Stimulated activated naive B cell treated with anti-CD40 and anti-IgM and Interleukin-4, amounts not matched to agents 10 μg/mL and 1 μg/mL and 100 μg/mL, for 72 hours (primary cell): Measurements from ENCODE around the gene CXCL12.

Source experiments
- ATAC-seq, 2 donors: fragments of 150-1000 bp; cut with Tn5 transposase; replicated peaks; 2 replicates each; pipeline ENCODE4 v1.10.0; 2021; ENCODE audit warnings: moderate library complexity in 1 of 2
- DNase-seq: peaks from one replicate; pipeline ENCODE4 v3.0.0; 2021
- H3K27ac Mint-ChIP-seq: one replicate; pipeline ENCODE4 v1.8.0; 2022; ENCODE audit warnings: mild to moderate bottlenecking, mixed read lengths
- H3K27me3 Mint-ChIP-seq, 2 donors: one replicate each; pipeline ENCODE4 v1.8.0; 2022; ENCODE audit warnings: mixed read lengths in 2 of 2
- H3K36me3 Mint-ChIP-seq, 2 donors: one replicate each; pipeline ENCODE4 v1.8.0; 2022; ENCODE audit warnings: mixed read lengths in 2 of 2, mild to moderate bottlenecking in 1 of 2
- H3K4me1 Mint-ChIP-seq, 2 donors: one replicate each; pipeline ENCODE4 v1.8.0; 2022; ENCODE audit warnings: mixed read lengths in 2 of 2, mild to moderate bottlenecking in 1 of 2
- H3K4me3 Mint-ChIP-seq, 2 donors: one replicate each; pipeline ENCODE4 v1.8.0; 2022; ENCODE audit warnings: mild to moderate bottlenecking in 2 of 2, mixed read lengths in 2 of 2, moderate library complexity in 1 of 2
- H3K9me3 Mint-ChIP-seq, 2 donors: one replicate each; pipeline ENCODE4 v1.8.0; 2022; ENCODE audit warnings: mixed read lengths in 2 of 2, mild to moderate bottlenecking in 1 of 2

CXCL12 gene

DNA sequence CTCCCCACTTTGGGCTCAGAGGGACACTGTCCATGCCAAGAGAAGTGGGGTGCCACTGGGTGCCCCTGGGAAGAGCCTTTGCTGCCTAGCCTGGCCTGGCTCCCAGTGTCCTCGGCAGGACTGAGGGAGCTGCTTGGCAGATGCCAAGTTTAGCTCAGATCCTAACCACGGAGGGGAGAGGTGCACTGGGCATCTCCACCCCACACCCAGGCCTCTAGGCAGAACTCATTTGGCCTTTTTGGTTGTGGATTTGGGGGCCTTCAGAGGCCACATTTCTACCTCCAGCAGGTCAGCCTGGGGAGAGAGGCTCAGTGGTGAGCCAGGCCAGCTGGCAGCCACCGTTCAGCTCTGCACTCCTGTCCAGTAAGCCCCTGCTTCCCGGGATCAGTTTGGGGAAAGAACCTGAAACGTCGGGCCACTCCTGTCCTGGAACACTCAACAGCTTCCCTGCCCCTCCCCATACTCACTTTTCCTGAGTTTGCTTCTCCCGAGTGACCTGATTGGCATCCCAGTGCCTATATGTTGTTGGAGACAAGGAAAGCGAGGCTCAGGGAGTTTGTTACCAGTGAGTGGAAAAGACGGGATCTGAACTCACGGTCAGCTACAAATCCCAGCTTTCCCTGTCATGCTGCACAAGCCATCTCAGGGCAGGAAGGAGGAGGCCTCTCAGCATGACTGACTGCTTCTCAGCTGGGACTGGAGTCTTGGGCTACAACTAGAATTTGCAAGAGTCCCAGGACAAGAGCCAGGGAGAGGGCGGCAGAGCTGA, 11.2 kb upstream of the CXCL12 start:
- no peak for ATAC-seq
- no peak for DNase-seq
- H3K27me3 Mint-ChIP-seq, result peaks cover 8 to 13% of the 10 kb centered on the region in 2 donors
- H3K9me3 Mint-ChIP-seq, result no peaks in the 10 kb centered on the region
- no peak overlapping the region for H3K27ac Mint-ChIP-seq
- no peaks in the 10 kb centered on the region for H3K36me3 Mint-ChIP-seq
- H3K4me3 Mint-ChIP-seq, result no peak overlapping the region
- no peaks in the 10 kb centered on the region for H3K4me1 Mint-ChIP-seq

DNA sequence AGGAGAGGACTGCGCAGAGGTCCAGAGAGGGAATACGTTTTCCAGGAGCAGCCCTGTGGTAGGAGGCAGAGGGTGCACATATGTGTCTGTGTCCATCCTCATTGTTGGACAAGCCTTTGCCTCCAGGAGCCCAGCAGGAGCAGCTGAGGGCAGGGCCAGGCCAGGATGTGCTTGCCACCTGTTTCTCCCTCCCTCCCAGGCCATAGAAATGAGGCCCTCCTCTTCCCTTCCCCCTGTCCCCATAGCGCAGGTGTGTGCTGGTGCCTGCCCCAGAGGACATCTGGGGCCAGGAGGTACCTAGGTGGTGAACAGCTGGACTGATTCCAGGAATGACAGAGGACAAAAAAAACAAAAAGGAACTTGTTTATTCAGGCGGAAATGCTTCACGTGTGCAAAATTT, 10.5 kb upstream of the CXCL12 start:
- DNase-seq, result no peak
- no peaks in the 10 kb centered on the region for H3K4me1 Mint-ChIP-seq

DNA sequence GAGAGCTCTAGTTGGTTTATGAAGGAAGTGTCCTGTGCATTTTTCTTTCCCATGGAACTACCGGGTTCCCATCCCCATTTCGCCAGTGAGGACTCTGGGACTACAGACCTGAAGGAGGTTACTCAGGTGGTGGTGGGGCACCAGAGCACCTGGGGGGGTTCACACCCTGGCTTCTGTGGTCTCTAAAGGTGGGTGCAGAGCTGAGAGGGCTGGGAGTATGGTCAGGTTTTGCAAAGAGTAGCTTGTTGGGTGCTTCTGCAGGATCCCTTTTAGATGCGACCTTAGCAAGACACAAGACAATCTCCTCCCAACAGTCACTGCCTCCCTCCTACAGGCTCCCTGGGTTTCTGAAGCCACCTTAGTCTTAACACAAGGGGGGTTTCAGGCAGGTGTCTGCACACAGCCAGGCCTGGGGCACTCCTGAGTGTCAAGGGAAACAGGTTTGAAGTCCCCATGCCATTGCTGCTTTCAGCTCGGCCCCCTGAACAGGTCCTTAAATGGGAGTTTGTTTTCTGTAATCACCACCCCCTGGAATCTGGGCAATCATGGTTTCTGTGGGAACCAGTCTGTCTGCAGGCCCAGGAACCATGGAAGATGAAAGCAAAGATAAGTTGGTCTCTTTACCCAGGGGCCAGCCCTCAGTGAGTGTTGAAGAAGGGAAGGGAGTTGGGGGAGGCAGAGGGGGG, 9.9 kb upstream of the CXCL12 start:
- Mint-ChIP-seq H3K9me3 (no peaks in the 10 kb centered on the region), H3K27me3 (peaks cover 8 to 16% of the 10 kb centered on the region in 2 donors), H3K4me3 (no peak overlapping the region), H3K4me1 (no peaks in the 10 kb centered on the region), H3K27ac (no peak overlapping the region), H3K36me3 (no peaks in the 10 kb centered on the region)
- DNase-seq (no peak), ATAC-seq (no peak)

More for the DNA sequence above, 10.5 kb upstream of the CXCL12 start:
- peaks cover 8 to 16% of the 10 kb centered on the region in 2 donors for H3K27me3 Mint-ChIP-seq
- no peak overlapping the region for H3K27ac Mint-ChIP-seq
- no peaks in the 10 kb centered on the region for H3K36me3 Mint-ChIP-seq
- no peak for ATAC-seq
- H3K9me3 Mint-ChIP-seq, result no peaks in the 10 kb centered on the region
- H3K4me3 Mint-ChIP-seq, result no peak overlapping the region

DNA sequence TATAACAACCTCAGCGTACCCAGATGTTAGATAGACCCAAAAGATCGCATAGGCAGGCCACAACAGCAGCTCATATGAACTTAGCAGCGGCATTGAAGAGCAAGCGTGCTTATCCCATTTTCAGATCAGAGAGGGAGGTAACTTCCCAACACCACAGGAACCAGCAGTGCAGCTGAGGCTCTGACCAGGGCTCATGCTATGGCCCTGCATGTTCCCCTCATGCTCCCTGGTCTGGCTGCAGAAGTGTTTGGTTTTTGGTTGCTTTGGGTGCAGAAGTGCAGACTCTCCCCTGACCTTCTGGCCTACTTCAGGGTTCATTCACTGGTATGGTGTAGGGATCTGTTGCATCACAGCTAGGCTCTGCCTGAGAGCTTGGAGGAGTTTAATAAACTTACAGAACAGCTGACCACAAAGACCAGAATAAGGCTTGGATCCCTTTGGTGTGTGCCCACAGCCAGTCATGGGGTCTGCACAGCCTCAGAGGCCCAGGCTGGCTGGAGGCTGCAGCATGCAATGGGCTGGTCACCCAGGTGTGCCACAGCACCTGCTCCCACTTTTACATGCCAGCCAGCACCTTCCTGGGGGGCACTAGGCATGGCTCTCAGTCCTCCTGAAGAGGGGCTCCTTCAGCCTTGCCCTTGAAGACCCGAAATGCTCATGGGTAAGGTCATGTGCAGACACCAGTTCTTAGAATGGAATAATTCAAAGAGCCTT, 9.1 kb upstream of the CXCL12 start:
- Mint-ChIP-seq H3K9me3 (no peaks in the 10 kb centered on the region), H3K36me3 (no peaks in the 10 kb centered on the region), H3K4me3 (no peak overlapping the region), H3K27me3 (peaks cover 12 to 16% of the 10 kb centered on the region in 2 donors), H3K27ac (no peak overlapping the region), H3K4me1 (no peaks in the 10 kb centered on the region)
- DNase-seq, result no peak
- no peak for ATAC-seq

DNA sequence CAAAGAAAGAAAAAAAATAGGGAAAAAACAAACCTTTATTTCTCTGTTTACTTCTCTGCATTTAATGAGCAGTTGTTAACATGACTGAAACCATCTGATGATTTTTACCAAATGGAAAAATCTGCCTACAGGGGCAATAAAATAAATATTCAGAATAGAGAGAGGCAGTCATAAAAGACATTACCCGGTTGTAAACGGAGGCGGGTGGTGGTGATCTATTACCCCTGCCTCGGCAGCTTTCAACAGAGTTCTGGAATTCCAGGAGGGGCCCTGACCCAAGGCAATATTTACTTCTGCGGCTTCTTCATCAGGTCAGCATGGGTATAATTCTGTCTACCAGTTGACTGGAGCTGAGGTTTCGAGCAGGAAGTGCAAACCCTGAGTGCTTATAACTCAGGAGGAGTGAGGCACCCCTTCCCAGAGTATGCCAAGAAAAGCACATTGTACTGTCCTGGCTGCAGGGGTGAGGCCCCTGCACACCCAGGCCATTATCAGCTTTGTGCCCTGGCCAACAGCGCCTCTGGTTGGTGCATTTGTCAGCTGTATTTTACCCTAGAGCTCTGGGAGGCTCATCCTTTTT, 8.2 kb upstream of the CXCL12 start:
- no peak overlapping the region for H3K27ac Mint-ChIP-seq

DNA sequence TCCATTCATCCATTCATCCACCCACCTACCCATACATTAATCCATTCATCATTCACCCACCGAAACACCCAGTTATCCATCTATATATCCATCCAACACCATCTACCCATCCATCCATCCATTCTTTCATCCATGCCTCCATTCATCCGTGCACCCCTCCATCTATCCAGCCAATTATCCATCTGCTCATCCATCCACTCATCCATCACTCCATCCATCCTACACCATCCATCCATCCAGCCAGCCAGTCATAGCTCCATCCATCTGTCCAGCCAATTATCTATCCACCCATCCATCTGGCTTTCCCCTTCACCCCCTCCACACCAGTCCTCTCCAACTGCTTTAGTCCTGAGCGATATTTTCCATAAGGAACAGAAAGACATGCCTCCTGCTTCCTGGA, 7.5 kb upstream of the CXCL12 start:
- Mint-ChIP-seq H3K27ac (no peak overlapping the region), H3K27me3 (peaks cover 25 to 26% of the 10 kb centered on the region in 2 donors), H3K4me1 (no peaks in the 10 kb centered on the region), H3K9me3 (peaks cover 0 to 2% of the 10 kb centered on the region in 2 donors), H3K4me3 (no peak overlapping the region), H3K36me3 (no peaks in the 10 kb centered on the region)
- ATAC-seq, result no peak
- DNase-seq, result no peak

More for the DNA sequence above, 8.2 kb upstream of the CXCL12 start:
- H3K36me3 Mint-ChIP-seq, result no peaks in the 10 kb centered on the region
- H3K4me3 Mint-ChIP-seq, result no peak overlapping the region
- no peaks in the 10 kb centered on the region for H3K9me3 Mint-ChIP-seq
- peaks cover 18 to 21% of the 10 kb centered on the region in 2 donors for H3K27me3 Mint-ChIP-seq
- no peak for DNase-seq
- no peaks in the 10 kb centered on the region for H3K4me1 Mint-ChIP-seq
- no peak for ATAC-seq

DNA sequence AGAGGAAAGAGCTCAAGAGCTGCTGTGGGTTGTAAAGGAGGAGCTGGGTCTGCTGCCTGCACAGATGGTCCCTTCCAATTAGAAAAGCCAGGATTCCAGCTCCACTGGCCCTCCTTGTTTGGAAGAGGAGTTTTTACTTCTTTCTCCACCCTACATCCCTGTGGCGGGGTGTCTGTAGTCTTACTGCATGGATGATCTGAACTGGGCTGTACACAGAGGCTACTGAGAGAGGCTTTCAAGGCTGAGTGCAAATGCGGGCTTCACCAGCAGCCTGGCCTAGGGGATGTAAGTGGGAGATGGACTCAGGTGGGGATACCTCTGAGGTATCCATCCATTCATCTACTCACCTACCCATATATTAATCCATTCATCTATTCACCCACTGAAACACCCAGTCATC, 7.1 kb upstream of the CXCL12 start:
- Mint-ChIP-seq H3K36me3 (no peaks in the 10 kb centered on the region), H3K4me3 (no peak overlapping the region), H3K27me3 (peaks cover 27 to 28% of the 10 kb centered on the region in 2 donors), H3K27ac (no peak overlapping the region), H3K4me1 (peaks cover 0 to 1% of the 10 kb centered on the region in 2 donors), H3K9me3 (peaks cover 0 to 2% of the 10 kb centered on the region in 2 donors)
- ATAC-seq, result no peak
- DNase-seq, result no peak

DNA sequence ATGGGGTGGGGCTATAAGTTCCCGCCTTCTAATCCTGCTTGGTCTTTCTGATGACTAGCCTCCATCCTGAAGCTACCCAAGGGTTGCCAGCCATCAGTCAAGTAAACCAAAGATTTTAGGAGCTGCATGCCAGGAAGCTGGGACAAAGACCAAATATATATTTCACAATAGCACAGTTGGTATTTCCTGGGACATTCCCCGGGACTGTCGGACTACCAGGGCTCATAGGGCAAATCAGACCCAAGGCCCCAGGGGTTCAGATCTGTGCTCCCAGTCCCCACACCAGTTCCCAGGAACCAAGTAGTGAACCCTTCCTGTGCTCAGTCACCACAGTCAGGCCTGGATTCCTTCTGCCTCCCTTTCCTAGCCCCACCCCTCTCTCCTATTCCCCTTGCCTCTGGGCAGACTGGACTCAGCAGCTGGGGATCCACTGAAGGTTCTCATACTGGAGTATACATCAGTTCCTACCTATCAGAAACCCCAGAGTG, 5.7 kb upstream of the CXCL12 start:
- DNase-seq (no peak), ATAC-seq (no peak)
- Mint-ChIP-seq H3K4me3 (no peak overlapping the region), H3K27ac (no peak overlapping the region), H3K36me3 (no peaks in the 10 kb centered on the region), H3K4me1 (peaks cover 3 to 5% of the 10 kb centered on the region in 2 donors), H3K9me3 (peaks cover 0 to 2% of the 10 kb centered on the region in 2 donors), H3K27me3 (peaks cover 28 to 29% of the 10 kb centered on the region in 2 donors)

DNA sequence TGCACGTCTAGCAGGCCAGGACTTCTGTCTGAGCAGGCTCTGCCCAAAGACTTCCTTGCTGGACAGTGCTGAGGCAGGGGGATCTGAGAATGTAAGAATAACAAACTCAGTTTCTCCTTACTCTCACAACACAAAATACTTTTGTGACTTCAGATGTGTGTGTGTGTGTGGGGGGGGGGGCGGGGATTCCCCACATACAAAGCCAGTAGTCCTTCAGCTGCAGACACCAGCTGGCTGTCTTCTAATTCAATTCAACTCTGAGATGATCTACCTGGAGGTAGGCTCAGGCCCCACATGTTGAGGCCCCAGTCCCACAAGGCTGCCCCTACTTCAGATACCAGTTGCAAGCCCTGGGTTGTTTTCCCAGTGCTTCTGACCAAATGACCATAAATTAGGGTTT, 4.7 kb upstream of the CXCL12 start:
- ATAC-seq (no peak), DNase-seq (no peak)
- peaks cover 0 to 2% of the 10 kb centered on the region in 2 donors for H3K9me3 Mint-ChIP-seq
- no peak overlapping the region for H3K4me3 Mint-ChIP-seq
- no peaks in the 10 kb centered on the region for H3K36me3 Mint-ChIP-seq
- peaks cover 31 to 36% of the 10 kb centered on the region in 2 donors for H3K27me3 Mint-ChIP-seq
- no peak overlapping the region for H3K27ac Mint-ChIP-seq
- H3K4me1 Mint-ChIP-seq, result peaks cover 6 to 10% of the 10 kb centered on the region in 2 donors

DNA sequence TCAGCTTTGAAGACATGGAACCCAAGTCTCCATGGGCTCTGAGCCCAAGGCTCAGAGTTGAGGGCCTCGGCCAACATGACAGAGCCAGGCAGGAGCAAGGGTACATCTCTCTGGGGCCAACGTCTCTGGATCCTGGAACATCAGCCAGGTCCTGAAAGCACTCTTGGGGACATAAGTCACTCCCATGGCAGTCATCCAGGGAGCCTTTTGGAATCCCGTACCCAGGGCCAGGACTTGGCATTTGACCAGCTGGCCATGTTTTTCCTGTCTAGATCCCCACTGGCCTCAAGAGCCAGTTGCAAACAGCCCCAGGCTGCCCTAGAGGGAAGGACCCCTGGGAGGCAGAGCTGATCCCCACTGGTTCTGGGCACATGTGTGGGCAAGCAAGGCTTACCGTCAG, 4.3 kb upstream of the CXCL12 start:
- ATAC-seq, result no peak
- H3K27me3 Mint-ChIP-seq, result peaks cover 31 to 37% of the 10 kb centered on the region in 2 donors
- peaks cover 0 to 2% of the 10 kb centered on the region in 2 donors for H3K9me3 Mint-ChIP-seq
- peaks cover 6 to 10% of the 10 kb centered on the region in 2 donors for H3K4me1 Mint-ChIP-seq
- no peaks in the 10 kb centered on the region for H3K36me3 Mint-ChIP-seq
- no peak overlapping the region for H3K4me3 Mint-ChIP-seq
- no peak overlapping the region for H3K27ac Mint-ChIP-seq
- DNase-seq, result no peak

DNA sequence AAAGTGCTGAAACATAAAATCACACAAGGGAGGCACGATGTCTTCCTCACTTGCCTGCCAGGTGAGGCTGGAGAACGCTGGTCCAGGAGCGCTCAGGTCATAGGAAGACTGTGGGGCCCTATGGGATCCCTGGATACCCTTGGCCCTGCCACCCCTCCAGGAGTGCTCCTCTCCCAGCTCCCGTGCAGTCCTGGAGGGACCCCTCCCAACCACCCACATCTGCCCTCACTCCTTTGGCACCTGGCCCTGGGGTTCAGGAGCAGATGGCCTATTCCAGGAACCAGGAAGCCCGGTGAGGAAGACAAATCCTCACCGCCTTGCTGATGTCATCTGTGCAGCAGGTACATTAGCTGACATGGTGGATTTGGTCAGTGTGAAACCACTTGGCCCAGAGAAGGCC, 3.7 kb upstream of the CXCL12 start:
- H3K9me3 Mint-ChIP-seq, result peaks cover 0 to 2% of the 10 kb centered on the region in 2 donors
- DNase-seq (no peak), ATAC-seq (no peak)
- peaks cover 6 to 10% of the 10 kb centered on the region in 2 donors for H3K4me1 Mint-ChIP-seq
- no peak overlapping the region for H3K4me3 Mint-ChIP-seq
- H3K27me3 Mint-ChIP-seq, result peaks cover 35 to 42% of the 10 kb centered on the region in 2 donors
- no peaks in the 10 kb centered on the region for H3K36me3 Mint-ChIP-seq
- H3K27ac Mint-ChIP-seq, result no peak overlapping the region

DNA sequence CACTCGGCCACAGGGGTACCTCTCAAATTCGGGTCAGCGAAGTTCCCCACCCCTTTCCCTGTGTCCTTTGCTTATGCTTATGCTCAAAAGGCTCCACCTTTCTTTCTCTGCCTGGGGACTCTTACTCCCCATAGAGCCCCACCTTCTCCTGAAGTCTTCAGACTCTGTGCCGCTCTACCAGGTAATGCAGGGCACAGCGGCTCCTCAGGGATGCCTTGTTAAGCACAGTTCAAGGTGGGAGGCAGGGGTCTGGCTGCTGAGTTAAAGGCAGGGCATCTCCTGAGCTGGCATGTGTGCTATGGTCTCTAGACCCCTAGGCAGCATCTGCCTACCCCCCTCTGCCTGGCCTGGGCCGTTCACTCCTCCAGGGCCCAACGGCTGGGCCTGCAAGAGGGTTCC, 3.0 kb upstream of the CXCL12 start:
- H3K27me3 Mint-ChIP-seq, result peaks cover 43 to 50% of the 10 kb centered on the region in 2 donors
- ATAC-seq (no peak), DNase-seq (no peak)
- peaks cover 6 to 10% of the 10 kb centered on the region in 2 donors for H3K4me1 Mint-ChIP-seq
- H3K36me3 Mint-ChIP-seq, result no peaks in the 10 kb centered on the region
- no peak overlapping the region for H3K27ac Mint-ChIP-seq
- peaks cover 0 to 2% of the 10 kb centered on the region in 2 donors for H3K9me3 Mint-ChIP-seq
- H3K4me3 Mint-ChIP-seq, result no peak overlapping the region

DNA sequence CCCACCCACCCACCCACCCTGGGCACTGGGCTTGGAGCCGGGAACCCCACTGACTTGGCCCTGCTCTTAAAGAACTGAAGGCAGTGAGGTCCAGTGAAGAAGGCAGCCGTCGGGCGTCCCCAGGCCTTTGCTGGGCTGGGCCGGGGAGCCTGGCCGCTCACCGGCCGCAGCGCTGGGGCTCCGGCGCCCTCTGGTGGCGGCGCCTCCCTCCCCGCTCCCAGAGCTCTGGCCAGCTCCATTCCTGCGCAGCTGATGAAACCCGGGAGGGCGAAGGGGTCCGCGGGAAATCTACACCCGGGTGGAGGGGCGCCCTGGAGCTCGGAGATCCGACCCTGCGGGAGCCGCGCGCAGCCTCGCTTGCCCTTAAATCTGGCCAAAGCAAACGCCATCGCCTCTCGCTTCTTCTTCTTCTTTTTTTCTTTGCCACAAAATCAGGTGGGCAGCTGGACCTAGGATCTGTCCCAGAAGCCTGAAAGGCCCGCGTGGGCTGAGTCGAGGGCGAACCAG, 1.7 kb upstream of the CXCL12 start:
- DNase-seq (peak; percentile 14), ATAC-seq (peak; percentile 62 to 77)

More for the DNA sequence above, 1.7 kb upstream of the CXCL12 start:
- no peak overlapping the region for H3K4me3 Mint-ChIP-seq
- H3K27me3 Mint-ChIP-seq, result peaks cover 38 to 55% of the 10 kb centered on the region in 2 donors
- peak overlapping the region; percentile 67 for H3K27ac Mint-ChIP-seq
- H3K4me1 Mint-ChIP-seq, result peaks cover 6 to 10% of the 10 kb centered on the region in 2 donors
- peaks cover 0 to 2% of the 10 kb centered on the region in 2 donors for H3K9me3 Mint-ChIP-seq
- H3K36me3 Mint-ChIP-seq, result no peaks in the 10 kb centered on the region
